Fibroblast of skin of right quadriceps (primary cell): ENCODE measurements around the gene SORCS1.

Experiments used
- DNase-seq: peaks from one replicate; pipeline ENCODE4 v3.0.0-alpha.2; 2013

The SORCS1 gene

DNA sequence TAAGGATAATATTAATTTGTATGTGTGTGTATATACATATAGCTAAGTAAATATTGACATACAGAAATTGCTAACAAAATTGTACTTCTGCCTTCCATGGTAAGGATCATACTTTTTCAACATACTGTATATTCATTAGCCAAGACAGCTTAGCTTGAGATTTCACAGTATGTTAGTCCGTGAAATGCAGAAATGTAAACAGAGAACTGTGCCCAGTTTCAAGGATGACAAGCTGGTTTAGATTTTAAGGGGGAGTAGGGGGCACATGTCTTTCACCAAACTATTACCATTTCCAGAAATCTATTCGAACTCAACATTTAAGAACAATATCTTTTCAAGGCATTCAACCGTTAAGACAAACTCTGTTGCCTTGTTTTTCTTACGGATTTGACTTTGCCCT is 182.2 kb downstream of the SORCS1 start:
- DNase-seq: no peak

DNA sequence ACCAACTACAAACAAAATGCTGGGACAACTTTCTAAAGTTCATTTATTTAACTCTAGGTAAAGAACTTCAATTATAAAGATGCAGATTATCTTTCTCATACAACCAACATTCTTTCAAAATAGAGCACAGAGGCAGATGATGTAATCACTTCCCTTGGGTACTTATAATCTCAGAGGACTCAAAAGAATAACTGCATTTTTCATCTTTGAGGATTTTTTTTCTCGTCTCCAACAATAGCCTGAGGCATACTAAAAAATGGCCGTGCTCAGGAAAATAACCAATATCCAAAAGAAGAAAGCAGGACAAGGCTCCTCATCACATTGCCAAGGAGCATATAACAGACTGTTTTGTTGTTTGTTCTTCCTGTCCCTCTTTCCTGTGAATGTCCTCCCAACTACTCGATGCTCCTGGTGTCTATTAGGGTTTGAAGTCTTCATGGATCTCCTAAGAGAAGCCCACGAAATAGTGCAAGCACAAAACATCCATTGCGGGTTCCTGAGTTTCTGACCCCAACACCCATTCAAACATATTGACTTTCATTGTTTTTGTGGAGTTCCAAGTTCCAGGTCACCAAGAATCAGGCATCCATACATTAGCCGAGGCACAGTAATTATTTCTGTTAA is 182.9 kb downstream of the SORCS1 start:
- DNase-seq: no peak

- DNase-seq: no peak
These were observed 183.7 kb downstream of the SORCS1 start for GRCh38 chr10:106980495-106981451.

DNA sequence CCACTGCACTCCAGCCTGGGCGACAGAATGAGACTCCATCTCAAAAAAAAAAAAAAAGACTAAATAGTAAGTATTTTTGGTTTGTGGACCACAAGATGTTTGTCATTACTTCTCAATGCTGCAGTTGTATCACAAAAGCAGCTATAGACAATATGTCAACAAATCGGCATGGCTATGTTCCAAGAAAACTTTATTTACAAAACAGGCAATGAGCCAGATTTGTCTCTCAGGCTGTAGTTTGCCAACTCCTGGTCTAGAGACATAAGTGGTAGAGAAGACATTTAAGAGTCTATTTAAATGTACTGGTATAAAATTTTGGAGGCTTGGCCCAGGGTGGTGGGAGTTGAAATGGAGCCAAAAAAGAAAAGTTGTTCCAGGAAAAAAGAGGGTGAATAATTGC is 185.8 kb downstream of the SORCS1 start:
- DNase-seq: no peak

- DNase-seq: no peak
These were observed 190.8 kb downstream of the SORCS1 start for GRCh38 chr10:106973716-106974115.

- no peak for DNase-seq
These were observed 191.2 kb downstream of the SORCS1 start for GRCh38 chr10:106973288-106973687.

DNA sequence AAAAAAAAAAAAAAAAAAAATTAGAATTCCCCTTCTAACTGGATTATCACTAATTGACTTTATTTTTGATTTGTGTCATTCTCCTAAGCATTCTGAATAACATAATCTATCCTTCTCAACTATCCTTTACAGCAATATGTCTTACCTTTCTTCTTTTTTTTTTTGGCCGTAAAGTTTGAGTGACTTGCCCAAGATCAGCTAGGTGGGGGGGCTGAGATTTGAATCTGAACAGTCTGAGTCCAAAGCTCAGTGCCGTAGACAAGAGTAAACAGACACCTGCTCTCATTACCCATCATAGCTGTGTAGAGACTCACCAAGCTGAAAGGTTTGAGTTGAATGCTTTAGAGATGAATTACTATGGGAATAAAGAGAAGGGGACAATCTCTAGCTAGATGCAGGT is 192.1 kb downstream of the SORCS1 start:
- DNase-seq: no peak

DNA sequence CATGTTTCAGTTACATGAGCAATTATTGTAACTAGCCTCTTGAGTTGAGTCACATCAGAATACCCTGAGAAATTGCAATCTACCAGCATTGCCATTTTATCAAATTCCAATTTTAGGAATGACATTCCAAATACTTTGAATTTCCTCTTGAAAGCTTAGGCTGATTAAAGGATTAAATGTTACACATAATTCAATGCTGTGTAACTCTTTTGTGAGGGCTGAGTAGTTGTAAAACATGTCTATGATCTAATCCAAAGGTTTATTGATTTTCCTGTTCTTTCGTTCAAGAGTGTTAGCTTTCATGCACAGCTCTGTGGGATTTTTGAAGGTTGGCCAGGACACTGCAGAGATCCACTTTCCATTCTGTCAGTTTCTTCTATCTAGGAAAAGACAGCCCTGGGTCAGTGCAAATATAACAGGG is 193.1 kb downstream of the SORCS1 start:
- no peak for DNase-seq

DNA sequence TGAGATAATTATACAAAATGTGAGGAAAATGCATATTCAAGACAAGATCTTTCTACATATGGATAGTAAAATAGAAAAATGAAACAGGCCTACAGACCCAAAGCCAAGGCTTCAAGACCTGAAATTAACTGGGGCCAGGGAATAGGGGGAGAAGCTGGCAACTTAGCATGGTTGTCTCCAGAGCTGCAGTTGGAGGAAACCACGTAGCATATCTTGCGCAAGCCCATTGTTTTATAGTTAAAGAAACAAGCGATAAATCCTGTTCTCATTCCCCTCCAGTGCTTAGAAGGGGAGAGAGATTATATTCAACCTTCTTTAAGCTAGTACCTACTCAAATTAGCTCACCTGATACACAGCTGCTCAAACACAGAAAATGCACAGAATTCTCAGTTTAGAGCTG is 197.1 kb downstream of the SORCS1 start:
- DNase-seq: no peak

DNA sequence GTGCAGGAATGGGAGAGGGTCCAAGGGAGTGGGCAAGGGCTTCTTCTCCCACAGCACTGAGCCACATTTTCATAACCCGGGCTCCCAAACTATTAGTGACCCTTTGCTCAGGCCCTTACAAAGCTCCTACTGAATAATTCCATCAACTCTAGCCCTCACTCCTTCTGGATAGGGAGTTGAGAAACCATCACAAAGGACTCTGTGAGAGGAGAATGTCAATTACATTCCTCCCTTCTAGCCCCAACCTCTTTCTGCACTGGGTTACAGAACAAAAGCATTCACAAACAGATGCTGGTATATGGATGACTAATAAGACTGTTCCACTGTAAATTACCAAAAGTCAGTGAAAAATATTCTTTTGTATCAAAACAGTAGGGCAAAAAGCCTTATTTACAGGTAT is 203.7 kb downstream of the SORCS1 start:
- DNase-seq: no peak

DNA sequence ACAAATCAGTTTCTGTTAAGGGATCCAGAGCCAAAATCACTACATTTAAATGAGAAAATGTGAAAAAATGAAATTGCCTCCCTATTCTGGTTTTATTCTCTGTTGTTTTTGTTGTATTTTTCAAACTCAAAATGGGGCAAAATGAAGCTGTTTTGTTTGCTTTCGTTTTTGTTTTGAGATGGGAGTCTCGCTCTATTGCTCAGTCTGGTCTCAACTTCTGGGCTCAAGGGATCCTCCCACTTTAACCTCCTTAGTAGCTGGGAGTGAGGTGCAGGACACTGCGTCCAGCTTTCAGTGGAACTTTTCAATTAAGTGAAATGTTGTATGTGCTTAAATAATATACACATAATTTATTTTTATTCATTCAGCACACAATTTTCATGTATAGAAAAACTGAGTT is 205.0 kb downstream of the SORCS1 start:
- no peak for DNase-seq

DNA sequence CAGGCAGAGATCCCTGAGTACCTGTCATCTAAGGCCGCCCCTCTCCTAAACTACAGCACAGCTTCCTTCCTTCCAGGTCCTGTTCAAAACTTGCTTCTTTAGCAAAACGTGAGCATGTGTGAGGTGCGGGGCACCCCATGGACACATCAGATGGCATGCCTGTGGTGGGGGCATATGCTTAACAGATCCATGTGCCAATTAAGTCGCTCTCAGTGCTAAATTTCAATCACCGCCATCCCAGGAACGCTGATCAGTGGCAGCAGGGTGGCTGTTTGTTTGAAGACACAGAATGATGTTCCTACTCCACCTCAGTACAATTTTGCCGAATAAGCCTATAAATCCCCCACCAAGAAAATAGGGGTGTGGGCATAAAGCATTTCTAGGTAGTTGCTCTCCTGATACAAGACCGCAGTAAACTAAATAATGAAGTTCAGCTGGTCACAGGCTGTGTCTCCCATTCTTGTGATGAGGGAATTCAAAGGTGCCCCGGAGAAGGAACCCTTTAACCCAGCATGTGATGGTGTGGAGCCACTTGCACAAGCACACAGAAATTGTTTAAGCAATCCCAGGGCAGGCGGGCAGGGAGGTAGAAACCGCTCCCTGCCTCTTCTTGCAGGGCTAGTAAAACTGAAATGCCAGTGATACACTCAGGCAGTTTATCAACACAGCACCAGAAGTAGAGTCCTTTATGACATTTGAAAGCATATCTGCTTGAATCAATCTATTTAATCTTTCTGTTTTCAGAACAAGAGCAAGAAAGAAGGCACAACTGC is 205.7 kb downstream of the SORCS1 start:
- no peak for DNase-seq

GRCh38 chr10:106957823-106958588 is 206.5 kb downstream of the SORCS1 start:
- DNase-seq: no peak

DNA sequence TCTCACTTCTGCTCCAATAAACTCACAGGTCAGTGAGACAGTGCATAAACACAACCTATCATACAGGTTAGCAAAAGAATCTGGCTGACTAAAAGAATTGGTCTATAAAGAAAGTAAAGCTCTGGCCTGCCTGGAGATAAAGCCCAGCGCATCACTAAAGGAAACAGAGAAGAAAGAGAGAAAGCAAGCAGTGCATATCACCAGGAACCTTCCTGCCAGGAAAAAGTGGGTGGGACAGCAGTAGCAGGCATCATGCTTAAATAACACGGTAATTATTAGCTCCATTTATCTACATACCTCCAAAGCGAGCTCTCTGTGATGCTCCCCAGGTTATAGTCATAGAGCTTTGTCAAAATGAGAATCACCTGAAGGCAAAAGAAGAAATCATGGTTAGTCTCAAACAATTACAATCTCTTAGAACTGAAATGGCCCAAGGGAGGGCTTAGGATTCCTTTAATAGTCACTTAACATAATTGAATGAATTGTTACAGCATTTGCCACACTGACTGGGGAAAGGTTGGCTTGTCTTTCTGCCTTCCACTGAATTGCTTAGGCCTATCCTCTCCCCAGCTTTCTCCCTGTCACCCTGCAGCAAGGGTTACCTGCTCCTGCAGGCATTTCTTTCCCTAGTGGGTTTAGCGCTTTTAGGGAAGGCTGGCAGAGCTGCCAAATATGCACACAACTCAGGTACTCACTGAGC is 208.1 kb downstream of the SORCS1 start:
- DNase-seq: no peak

GRCh38 chr10:106955133-106955532 is 209.4 kb downstream of the SORCS1 start:
- no peak for DNase-seq

- DNase-seq: no peak
These were observed 212.5 kb downstream of the SORCS1 start for GRCh38 chr10:106952033-106952432.

- no peak for DNase-seq
These were observed 214.6 kb downstream of the SORCS1 start for GRCh38 chr10:106949680-106950478.

DNA sequence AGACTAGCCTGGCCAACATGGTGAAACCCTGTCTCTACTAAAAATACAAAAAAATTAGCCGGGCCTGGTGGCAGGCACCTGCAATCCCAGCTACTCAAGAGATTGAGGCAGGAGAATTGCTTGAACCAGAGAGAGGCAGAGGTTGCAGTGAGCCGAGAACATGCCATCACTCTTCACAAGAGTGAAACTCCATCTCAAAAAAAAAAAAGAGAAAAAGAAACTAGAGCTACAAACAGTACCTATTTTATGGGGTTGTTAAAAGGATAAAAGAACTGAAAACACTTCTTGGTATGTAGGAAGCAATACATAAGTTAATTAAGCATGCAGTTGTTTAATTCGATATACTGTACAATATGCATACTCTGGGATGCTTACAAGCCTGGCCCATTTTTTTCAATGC is 216.9 kb downstream of the SORCS1 start:
- no peak for DNase-seq

DNA sequence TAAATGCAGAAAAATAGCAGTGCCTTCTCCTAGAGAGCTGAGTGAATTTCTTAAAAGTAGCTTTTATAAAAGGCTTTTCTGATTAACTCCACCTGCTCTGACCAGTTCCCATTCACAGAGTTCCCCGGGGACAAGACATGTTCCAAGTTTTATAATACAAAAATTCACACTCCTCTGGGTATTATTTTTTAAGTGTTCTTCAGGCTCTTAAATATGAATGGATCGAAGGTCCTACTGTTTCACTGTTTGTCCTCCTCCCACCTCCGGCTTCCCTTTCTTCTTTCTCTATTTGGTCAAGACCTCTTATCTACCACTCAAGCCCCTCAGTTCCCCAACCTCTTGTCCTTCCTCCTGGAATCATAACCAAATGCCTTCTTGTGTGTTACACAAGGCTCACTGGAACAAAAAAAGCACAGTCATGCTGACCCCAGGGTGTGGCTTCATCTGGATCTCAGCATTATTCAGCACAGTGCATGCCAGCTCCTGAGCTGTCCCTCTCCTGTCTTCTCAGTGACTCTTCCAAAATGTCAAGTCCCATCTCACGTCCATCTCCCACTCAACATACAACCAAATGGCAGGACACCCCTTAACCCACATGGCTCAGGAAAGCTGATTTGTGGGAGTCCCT is 222.4 kb downstream of the SORCS1 start:
- no peak for DNase-seq

DNA sequence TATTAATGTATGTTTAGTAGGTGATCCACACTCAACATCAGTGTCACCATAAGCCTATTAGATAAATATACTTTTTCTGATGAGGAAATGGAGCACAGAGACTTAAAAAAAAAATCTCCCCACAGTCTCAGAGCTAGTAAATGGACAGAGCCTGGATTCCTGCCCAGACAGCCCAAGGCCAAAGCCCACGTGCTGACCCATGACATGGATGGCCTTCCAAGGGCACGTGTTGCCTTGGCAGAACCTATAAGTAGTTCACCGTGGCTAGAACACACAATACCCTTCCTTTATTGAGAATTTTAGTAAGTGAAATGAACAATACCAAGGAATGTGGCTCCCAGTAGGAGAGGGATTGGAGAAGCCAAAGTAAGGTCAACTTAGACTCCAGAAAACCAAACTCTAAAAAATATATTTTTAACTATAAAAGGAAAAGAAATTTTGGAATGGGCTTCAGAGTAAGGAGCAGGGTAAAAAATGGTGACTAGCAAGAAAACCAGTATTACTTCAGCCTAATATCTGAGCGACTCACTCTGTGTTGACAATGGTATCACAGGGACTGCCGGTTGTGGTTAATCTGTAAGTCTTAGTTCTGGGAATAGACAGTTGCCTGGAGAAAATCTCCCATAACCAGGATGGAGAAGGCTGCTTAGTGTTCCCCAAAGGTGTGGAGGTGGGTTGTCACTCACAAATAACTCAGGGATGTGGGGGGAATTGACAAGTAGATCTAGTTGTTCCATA is 223.0 kb downstream of the SORCS1 start:
- no peak for DNase-seq
